ENCODE results near the gene SCIMP.

GRCh38 chr17:5198472-5198871 is 36.2 kb downstream of the SCIMP start:
- no peak for TF ChIP-seq CTCF (IDR thresholded peaks at IDR 0.05)
- no peak for TF ChIP-seq SMC3 (IDR thresholded peaks at IDR 0.05; ENCODE audit: low read depth, low read length)
- TF ChIP-seq FOXM1 (IDR thresholded peaks at IDR 0.05; ENCODE audit: low read depth): no peak
- no peak for TF ChIP-seq POLR2AphosphoS5 (IDR thresholded peaks at IDR 0.05; ENCODE audit: low read depth, low read length)
- TF ChIP-seq RCOR1 (IDR thresholded peaks at IDR 0.05; ENCODE audit: low read length): no peak
- no peak for TF ChIP-seq MAX (IDR thresholded peaks at IDR 0.05; ENCODE audit: low read depth)
- TF ChIP-seq RAD21 (IDR thresholded peaks at IDR 0.05; ENCODE audit: low read length): no peak
- TF ChIP-seq REST (IDR thresholded peaks at IDR 0.05; ENCODE audit: low read depth, low read length): no peak
- no peak for TF ChIP-seq RFX5 (IDR thresholded peaks at IDR 0.05; ENCODE audit: low read length)
- TF ChIP-seq TAF1 (IDR thresholded peaks at IDR 0.05; ENCODE audit: borderline replicate concordance, low read depth, low read length): no peak
- TF ChIP-seq FOXJ3 (CRISPR knock-in tag; IDR thresholded peaks at IDR 0.05): no peak
- no peak for TF ChIP-seq NFIC (IDR thresholded peaks at IDR 0.05; ENCODE audit: borderline replicate concordance)
- no peak for TF ChIP-seq PBX3 (IDR thresholded peaks at IDR 0.05)
